Natural killer cell (primary cell): ENCODE data around the gene MYH3. TPM values are rescaled to one million over a fixed set of nuclear protein-coding genes. Genes with fewer than 3 reads are reported as not detected.
A peak's percentile ranks its signal among the peaks of the same experiment; 100 is the strongest.

Experiments used
- ATAC-seq, 3 donors: fragments of 150-1000 bp in 2 of 3; fragments of 200-7000 bp in 1 of 3; cut with Tn5 transposase; 1 replicate in 1 of 3; 2 replicates in 2 of 3; pipeline ENCODE4 v1.10.0; 2021; ENCODE audit warnings: mild to moderate bottlenecking in 2 of 3, moderate library complexity in 2 of 3
- DNase-seq, 2 donors: peaks; one replicate each; pipeline versions ENCODE4 v3.0.0 to v3.0.0-alpha.2; 2013 to 2021; ENCODE audit warnings: mixed read lengths in 1 of 2
- H3K27ac ChIP-seq: one replicate; pipeline ENCODE4 v1.5.1; 2013; ENCODE audit warnings: mild to moderate bottlenecking, low read length
- H3K27me3 ChIP-seq: one replicate; pipeline ENCODE4 v1.6.1; 2013; ENCODE audit warnings: low read length; ENCODE audit not compliant: control insufficient read depth, insufficient read depth
- H3K36me3 ChIP-seq: one replicate; pipeline ENCODE4 v1.6.1; 2013; ENCODE audit warnings: low read length; ENCODE audit not compliant: control insufficient read depth, insufficient read depth
- H3K4me1 ChIP-seq: one replicate; pipeline ENCODE4 v1.6.1; 2013; ENCODE audit warnings: low read length; ENCODE audit not compliant: control insufficient read depth, insufficient read depth
- H3K4me3 ChIP-seq: one replicate; pipeline ENCODE4 v1.5.1; 2013; ENCODE audit warnings: low read length
- H3K9me3 ChIP-seq: one replicate; pipeline ENCODE4 v1.6.1; 2013; ENCODE audit warnings: low read length; ENCODE audit not compliant: control insufficient read depth, insufficient read depth
- H3K27ac Mint-ChIP-seq, 2 donors: one replicate each; pipeline ENCODE4 v1.8.0; 2022; ENCODE audit warnings: mild to moderate bottlenecking in 2 of 2, mixed read lengths in 2 of 2, moderate library complexity in 1 of 2
- H3K27me3 Mint-ChIP-seq, 2 donors: one replicate each; pipeline ENCODE4 v1.8.0; 2022; ENCODE audit warnings: low read depth in 2 of 2, mixed read lengths in 2 of 2
- H3K36me3 Mint-ChIP-seq: one replicate; pipeline ENCODE4 v1.8.0; 2022; ENCODE audit warnings: mixed read lengths
- H3K4me1 Mint-ChIP-seq, 2 donors: one replicate each; pipeline ENCODE4 v1.8.0; 2022; ENCODE audit warnings: mixed read lengths in 2 of 2
- H3K4me3 Mint-ChIP-seq: one replicate; pipeline ENCODE4 v1.8.0; 2022; ENCODE audit warnings: mild to moderate bottlenecking, moderate library complexity, mixed read lengths
- H3K9me3 Mint-ChIP-seq, 2 donors: one replicate each; pipeline ENCODE4 v1.8.0; 2022; ENCODE audit warnings: mixed read lengths in 2 of 2
- WGBS: methylation state at CpG from one replicate; pipeline ENCODE4 v1.1.7; 2013; ENCODE audit warnings: missing lambda C conversion rate; ENCODE audit not compliant: insufficient coverage; 5-methylcytosine and 5-hydroxymethylcytosine counted together
- intact Hi-C: fragments of 100-400 bp; cut with micrococcal nuclease; formaldehyde crosslinking; loops from one replicate; pipeline ENCODE4 v1.14.2; 2022
- total RNA-seq, 4 donors: library from RNA; stranded (reverse); fragments of 120-200 nt in 1 of 4; gene quantifications; one replicate each; pipeline versions ENCODE4 v1.2.3 to v1.2.4, GENCODE V29; 2013 to 2022
- TF ChIP-seq, protein P1 (sequence below): fragments of 200-600 bp; IDR thresholded peaks from one replicate; pipeline ENCODE4 v1.8.0; 2022; ENCODE audit warnings: antibody characterized with exemption

The MYH3 gene
- total RNA-seq, result 1 to 10 TPM; 4.3 to 6.6 (median 6.2) TPM
- 3.3 TPM for total RNA-seq (2013)

DNA sequence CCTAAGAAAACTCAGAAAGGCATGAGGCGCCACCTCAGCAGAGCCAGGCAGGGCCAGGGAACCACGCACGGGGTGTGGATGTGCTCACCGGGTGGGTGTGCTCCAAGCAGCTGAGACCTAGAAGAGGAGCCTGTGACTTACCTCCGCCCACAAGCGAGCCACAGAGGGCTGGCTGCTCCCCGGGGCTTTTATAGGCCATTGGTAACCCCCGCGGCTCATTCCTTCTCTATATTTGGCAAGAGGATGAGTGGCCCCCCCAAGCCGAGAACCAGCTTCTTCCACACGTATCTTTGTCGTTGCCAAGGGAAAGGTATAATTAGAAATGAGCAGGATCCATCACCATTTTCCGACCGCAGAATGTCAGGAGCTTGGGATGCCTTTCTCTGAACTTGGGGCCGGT lies at the start of gene MYH3:
TSS of gene MYH3 (minus strand) at position 162 of the 400 bp plus-strand sequence. CDS start 2,245 bp downstream, outside the sequence.
- H3K4me3 Mint-ChIP-seq, result no peak within 1 kb of the TSS
- intact Hi-C loops, result no loop called here

DNA sequence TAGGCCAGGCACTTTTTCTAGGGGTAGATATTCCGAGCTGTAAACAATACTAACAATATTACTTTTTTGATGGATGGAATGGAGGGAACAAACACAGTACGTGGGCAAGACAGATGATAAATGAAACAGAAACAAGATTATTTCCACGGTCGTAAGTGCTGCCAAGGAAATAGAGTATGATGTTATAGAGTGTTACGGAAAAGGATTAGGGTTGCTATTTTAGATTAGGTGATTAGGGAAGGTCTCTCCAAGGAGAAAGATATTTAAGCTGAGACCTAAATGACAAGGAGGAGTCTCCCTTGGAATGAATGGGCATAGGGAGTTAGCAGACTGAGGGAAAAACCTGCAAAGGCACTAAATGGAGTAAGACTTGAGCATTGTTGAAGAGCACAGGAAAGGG lies 48.6 kb upstream of the MYH3 start:
- Mint-ChIP-seq H3K36me3 (peaks cover 6% of the 10 kb centered on the region), H3K4me3 (no peak overlapping the region), H3K27ac (no peak overlapping the region), H3K4me1 (peaks cover 17 to 21% of the 10 kb centered on the region in 2 donors), H3K27me3 (no peaks in the 10 kb centered on the region), H3K9me3 (no peaks in the 10 kb centered on the region)
- intact Hi-C loops, result no loop called here
- Histone ChIP-seq H3K36me3 (peaks cover 43% of the 10 kb centered on the region), H3K27me3 (no peaks in the 10 kb centered on the region), H3K27ac (no peak overlapping the region), H3K4me1 (no peaks in the 10 kb centered on the region), H3K4me3 (no peak overlapping the region), H3K9me3 (no peaks in the 10 kb centered on the region)
- TF ChIP-seq, protein P1, sequence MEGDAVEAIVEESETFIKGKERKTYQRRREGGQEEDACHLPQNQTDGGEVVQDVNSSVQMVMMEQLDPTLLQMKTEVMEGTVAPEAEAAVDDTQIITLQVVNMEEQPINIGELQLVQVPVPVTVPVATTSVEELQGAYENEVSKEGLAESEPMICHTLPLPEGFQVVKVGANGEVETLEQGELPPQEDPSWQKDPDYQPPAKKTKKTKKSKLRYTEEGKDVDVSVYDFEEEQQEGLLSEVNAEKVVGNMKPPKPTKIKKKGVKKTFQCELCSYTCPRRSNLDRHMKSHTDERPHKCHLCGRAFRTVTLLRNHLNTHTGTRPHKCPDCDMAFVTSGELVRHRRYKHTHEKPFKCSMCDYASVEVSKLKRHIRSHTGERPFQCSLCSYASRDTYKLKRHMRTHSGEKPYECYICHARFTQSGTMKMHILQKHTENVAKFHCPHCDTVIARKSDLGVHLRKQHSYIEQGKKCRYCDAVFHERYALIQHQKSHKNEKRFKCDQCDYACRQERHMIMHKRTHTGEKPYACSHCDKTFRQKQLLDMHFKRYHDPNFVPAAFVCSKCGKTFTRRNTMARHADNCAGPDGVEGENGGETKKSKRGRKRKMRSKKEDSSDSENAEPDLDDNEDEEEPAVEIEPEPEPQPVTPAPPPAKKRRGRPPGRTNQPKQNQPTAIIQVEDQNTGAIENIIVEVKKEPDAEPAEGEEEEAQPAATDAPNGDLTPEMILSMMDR, result no peak
- DNase-seq (no peak), ATAC-seq (no peak)
- 100% methylated on average over 4 of the region's 5 CpGs for WGBS

More for the DNA sequence above, at the start of gene MYH3:
- DNase-seq (no peak), ATAC-seq (no peak)
- no peak within 1 kb of the TSS for H3K4me3 ChIP-seq
- H3K4me1 ChIP-seq, result peaks cover 9% of the 10 kb centered on the region
- H3K27ac ChIP-seq, result no peak within 1 kb of the TSS
- Mint-ChIP-seq H3K4me1 (peaks cover 14 to 21% of the 10 kb centered on the region in 2 donors), H3K9me3 (no peaks in the 10 kb centered on the region), H3K36me3 (peaks cover 6% of the 10 kb centered on the region), H3K27me3 (no peaks in the 10 kb centered on the region), H3K27ac (no peak within 1 kb of the TSS)
- H3K9me3 ChIP-seq, result no peaks in the 10 kb centered on the region
- no peaks in the 10 kb centered on the region for H3K27me3 ChIP-seq
- H3K36me3 ChIP-seq, result peaks cover 2% of the 10 kb centered on the region
- WGBS, result 86% methylated on average over 15 of the region's 15 CpGs
- TF ChIP-seq, protein P1, result no peak

DNA sequence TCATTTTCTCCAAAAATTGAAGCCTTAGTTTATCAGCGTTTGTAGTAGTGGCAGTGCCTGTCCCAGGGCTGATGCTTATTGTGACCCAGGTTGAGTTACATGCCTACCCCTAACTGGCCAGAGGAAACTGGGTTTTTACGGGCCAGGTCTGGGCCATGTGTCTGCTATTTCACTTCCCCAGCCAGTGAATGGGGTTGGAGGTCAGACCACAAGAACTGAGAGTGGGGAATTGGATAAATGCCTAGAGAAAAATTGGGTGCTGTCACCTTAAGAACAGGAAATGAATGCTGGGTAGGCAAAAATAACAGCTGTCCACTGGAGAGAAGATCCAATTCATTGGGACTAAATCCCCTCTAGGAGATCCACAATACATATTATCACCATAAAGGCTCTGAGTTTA lies 45.5 kb upstream of the MYH3 start:
- Histone ChIP-seq H3K9me3 (no peaks in the 10 kb centered on the region), H3K27ac (no peak overlapping the region), H3K36me3 (peaks cover 30% of the 10 kb centered on the region), H3K4me3 (no peak overlapping the region), H3K27me3 (no peaks in the 10 kb centered on the region), H3K4me1 (peaks cover 13% of the 10 kb centered on the region)
- ATAC-seq (no peak), DNase-seq (no peak)
- Mint-ChIP-seq H3K9me3 (no peaks in the 10 kb centered on the region), H3K27ac (no peak overlapping the region), H3K4me3 (no peak overlapping the region), H3K27me3 (no peaks in the 10 kb centered on the region), H3K4me1 (peaks cover 36 to 37% of the 10 kb centered on the region in 2 donors), H3K36me3 (peaks cover 5% of the 10 kb centered on the region)
- TF ChIP-seq, protein P1, result no peak
- 36% methylated on average over 2 of the region's 2 CpGs for WGBS
- intact Hi-C loops, result no loop called here

DNA sequence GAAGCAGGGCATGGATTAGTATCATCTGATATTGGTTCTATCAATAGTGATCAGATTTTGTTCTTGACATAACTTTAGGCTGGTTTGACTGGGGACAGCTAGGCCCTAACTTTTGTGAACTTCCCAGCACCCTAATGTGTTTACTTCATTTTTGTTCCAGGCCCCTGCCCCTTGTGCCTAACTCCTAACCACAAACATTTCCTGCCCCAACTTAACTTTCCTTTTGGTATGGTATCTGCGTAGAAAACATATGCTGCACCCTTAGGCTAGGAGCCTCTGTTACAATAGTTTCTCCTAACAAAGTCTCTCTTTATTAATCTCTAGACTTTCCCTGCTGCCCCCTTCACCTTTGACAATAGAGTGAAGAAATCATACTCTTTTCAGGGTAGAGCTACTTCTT lies 42.7 kb upstream of the MYH3 start:
- DNase-seq, result peak in 1 of 2 donors; percentile 66
- 0% methylated on average over 1 of the region's 1 CpG for WGBS
- no peaks in the 10 kb centered on the region for H3K27me3 ChIP-seq
- H3K9me3 Mint-ChIP-seq, result no peaks in the 10 kb centered on the region
- no peaks in the 10 kb centered on the region for H3K36me3 Mint-ChIP-seq
- peaks cover 41 to 45% of the 10 kb centered on the region in 2 donors for H3K4me1 Mint-ChIP-seq
- peaks cover 24% of the 10 kb centered on the region for H3K4me1 ChIP-seq
- H3K36me3 ChIP-seq, result peaks cover 8% of the 10 kb centered on the region
- peak overlapping the region; percentile 63 to 71 for H3K27ac Mint-ChIP-seq
- H3K27me3 Mint-ChIP-seq, result no peaks in the 10 kb centered on the region
- no peak for ATAC-seq
- no peak overlapping the region for H3K4me3 ChIP-seq
- H3K4me3 Mint-ChIP-seq, result peak overlapping the region; percentile 70
- intact Hi-C loops, result no loop called here
- TF ChIP-seq, protein P1, result no peak
- no peaks in the 10 kb centered on the region for H3K9me3 ChIP-seq
- peak overlapping the region; percentile 22 for H3K27ac ChIP-seq
